Activated T-helper 1 cell treated with Interleukin-2 at 50 U/mL for 16 hours (primary cell): Measurements from ENCODE around the gene GALNS.
"Not testable (repeated sequence)": the region's sequence is repeated elsewhere in the genome, so short reads cannot be mapped to it uniquely, and the experiment has no call there.

Experiments
- DNase-seq: peaks from one replicate; pipeline ENCODE4 v3.0.0-alpha.2; 2020; ENCODE audit warnings: low read depth

Gene GALNS

DNA sequence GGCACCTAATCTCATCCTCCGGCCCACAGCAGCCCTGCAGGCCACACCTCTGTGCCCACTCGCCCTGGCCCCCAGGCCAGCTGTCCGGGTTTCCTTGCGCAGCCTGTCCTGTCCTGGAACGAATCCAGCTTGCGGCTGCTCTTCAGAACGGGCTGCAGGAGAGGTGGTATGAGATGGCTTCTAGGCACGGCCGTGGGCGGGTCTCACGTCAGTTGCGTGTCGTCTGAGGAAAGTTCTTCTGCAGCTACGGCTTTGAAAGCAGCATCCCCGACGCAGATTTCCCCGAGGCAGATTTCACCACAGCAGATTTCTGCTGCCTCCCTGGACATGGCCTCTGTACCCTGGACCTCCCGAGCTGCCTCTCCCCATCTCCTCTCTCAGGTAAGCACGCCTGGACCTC is 18.2 kb downstream of the GALNS start:
- no peak for DNase-seq

DNA sequence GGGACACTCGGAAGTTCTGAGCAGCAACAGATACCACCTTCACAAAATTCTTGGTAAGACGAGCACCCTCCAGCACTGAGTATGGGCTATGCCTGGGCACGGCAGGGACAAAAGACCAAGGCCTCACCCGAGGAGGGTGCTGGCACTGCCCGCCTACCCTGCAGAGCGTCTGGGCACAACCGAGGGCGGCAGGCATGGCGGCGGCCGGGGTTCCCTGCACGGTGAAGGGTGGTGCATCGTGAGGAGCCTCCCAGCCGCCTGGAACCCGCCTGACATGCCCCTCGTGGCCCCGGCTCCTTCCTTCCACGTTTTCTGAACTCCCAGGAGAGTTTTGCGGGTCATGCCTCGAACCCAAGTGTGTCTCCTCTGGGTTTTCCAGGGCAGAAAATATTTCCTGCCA is 18.9 kb downstream of the GALNS start:
- DNase-seq = no peak

DNA sequence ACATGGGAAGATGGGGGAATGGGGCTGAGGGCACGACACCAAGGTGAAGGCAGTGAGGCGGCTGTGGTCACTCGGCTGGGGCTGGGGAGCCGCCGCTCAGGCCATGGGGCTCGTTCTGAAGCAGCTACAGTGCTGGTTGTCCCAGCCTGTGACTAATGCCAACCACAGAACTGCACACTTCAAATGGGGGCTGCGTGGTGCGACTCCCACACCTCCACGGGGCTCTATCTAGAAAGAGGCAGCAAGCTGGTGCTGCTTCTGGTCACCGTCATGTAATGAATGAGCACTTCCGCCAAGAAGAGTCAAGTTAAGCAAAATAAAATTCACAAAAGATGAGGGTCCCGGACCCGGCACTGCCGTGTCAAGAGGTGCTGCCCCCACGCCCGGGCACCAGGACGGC is 20.0 kb downstream of the GALNS start:
- no peak for DNase-seq

DNA sequence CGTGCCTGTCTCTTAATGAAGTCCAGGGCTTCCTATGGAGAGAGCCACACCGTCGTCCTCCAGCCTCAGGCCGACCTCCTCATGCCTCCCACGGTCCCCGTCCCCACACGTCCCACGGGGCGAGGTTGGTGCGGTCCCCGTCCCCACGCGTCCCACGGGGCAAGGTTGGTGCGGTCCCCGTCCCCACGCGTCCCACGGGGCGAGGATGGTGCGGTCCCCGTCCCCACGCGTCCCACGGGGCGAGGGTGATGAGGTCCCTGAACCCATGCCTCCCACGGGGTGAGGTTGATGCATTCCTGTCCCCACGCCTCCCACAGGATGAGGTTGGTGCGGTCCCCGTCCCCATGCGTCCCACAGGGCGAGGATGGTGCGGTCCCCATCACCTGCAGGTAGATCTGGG is 20.9 kb downstream of the GALNS start:
- DNase-seq = no peak

DNA sequence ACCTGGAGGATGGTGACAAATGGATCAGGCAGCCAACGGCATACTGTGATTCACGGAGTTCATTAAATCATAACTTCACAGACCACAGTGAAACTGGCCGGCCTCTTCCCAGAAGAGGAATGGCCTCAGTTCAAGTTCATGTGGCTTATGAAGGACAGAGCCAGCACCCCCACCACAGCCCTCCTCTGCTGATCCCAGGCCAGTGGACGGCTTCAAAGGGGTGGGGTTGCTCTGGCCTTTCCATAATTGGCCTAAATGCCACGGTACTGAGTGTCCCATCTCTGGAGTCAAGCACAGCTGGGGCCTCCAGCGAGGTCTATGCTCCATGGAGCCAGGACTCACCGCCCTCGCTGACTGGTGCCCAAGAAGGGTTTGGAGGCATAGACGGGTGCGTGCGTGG is 21.4 kb downstream of the GALNS start:
- DNase-seq = no peak

DNA sequence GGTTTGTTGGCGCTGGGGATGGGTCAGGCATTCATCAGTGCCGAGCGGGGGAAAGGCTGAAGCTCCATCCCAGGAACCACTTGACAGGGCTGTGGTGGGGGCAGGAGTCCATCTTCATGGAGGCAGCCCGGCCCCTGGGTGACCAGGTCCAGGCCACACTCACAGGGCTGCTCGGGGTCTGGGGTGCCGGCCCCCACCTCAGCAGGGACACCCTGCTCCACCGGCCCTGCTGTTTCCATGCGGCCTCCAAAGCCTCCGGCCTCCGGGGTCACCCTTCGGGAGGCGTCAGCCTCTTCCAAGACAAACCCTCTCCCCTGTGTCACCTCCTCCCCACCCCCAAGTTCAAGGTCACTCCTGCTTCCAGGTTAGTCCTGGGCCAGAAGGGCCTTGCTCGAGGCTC is 22.1 kb downstream of the GALNS start:
- no peak for DNase-seq

DNA sequence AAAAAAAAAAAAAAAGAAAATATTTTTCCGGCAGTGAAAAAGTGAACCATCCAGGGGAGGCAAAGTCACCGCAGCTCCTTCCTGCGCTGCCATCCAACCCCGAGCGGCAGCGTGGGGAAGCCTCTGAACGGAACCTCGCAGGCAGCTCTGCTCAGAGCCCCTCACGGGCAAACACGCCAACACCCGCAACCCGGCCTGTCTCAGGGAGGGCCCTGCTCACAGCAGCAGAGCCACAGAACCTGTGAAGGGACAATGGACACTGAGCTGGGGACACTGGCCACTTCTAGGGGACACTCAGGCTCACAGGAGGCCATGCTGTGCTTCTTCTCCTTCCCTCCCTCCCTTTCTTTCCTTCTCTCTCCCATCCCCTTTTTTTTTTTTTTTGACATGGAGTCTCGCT is 23.7 kb downstream of the GALNS start:
- no peak for DNase-seq

DNA sequence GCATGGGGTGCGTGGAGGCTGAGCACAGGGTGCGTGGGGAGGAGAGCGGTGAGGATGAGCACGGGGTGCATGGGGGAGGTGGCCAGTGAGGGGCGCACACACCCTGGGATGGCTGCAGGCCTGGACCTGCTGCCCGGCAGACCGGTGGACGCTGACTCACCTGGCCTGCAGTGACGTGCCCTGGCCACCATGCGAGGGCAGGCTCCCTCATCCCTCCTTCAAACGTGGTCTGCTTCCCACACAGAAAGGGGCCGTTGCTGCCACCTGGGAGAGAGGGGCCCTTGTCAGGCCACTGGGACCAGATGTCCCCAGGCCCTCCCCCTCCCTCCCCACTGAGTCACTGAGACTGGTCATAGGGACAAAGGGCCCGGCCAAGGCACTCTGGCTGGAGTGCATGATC is 24.9 kb downstream of the GALNS start:
- DNase-seq = no peak

DNA sequence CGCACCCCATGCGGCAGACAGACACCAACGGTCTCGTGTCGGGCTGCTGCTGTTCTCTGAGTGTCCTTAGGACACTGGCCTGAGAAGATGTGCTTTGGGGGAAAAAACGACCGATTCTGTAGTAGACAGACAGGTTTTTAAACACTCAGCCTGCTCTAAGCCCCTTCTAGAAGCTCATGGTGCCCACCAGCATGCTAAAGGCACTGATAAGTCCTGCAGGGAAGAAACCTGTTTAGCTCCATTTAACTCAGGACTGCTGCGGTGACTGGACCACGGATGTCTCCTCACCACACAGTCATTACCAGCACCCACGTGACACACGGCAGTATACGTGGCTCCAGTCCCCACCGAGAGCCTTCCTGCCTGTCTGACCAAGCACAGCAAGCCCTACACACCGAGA is 26.0 kb downstream of the GALNS start:
- DNase-seq = no peak

DNA sequence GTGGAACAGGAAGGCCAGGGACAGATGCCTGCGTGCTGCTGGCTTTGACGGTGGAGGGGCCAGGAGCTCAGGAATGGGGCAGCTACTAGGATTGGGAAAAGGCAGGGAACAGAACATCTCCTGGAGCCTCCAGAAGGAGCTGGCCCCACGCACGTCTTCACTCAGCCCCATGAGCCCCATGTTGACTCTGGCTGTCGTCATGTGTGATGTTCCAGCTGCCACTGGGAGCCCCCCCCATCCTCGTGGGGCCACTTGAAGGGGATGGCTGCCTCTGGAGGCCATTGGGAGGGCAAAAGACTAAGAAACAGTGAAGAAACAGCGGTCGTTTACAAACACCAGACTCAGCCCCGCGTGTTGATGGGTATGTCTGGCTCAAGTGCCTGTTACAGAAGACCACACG is 26.5 kb downstream of the GALNS start:
- DNase-seq = no peak

DNA sequence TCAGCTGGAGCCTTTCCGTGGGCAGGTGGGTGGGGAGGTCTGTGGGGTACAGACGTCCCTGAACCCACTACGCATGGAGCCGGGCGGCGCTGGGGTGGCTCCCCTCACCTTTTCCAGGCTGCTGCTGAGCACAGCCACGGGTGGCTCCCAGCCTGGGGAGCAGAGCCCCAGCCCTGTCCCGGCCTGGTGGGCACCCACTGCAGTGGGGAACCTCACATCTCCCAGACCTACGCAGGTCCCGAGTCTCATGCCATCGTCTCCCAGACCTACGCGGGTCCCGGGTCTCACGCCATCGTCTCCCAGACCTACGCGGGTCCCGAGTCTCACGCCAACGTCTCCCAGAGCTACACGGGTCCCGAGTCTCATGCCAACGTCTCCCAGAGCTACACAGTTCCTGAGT is 28.0 kb downstream of the GALNS start:
- DNase-seq = no peak

DNA sequence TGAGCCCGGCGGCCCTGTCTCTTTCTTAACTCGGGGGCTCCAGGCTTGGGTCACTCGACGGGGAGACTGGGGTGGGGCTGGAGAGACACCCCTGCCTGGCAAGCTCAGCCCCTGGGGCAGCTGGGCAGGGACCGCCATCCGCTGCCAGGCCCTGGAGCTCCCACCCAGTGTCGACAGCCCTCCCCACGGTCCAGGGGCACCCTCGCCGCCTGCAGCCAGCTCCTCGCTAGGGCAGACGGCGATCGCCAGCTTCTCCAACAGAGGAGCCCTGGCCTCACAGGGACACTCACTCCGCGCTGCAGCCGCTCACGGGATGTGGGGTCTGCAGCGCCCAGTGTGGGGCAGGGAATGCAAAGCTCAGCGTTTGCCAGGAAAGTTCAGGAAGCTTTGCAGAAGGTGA is 29.0 kb downstream of the GALNS start:
- DNase-seq = no peak

DNA sequence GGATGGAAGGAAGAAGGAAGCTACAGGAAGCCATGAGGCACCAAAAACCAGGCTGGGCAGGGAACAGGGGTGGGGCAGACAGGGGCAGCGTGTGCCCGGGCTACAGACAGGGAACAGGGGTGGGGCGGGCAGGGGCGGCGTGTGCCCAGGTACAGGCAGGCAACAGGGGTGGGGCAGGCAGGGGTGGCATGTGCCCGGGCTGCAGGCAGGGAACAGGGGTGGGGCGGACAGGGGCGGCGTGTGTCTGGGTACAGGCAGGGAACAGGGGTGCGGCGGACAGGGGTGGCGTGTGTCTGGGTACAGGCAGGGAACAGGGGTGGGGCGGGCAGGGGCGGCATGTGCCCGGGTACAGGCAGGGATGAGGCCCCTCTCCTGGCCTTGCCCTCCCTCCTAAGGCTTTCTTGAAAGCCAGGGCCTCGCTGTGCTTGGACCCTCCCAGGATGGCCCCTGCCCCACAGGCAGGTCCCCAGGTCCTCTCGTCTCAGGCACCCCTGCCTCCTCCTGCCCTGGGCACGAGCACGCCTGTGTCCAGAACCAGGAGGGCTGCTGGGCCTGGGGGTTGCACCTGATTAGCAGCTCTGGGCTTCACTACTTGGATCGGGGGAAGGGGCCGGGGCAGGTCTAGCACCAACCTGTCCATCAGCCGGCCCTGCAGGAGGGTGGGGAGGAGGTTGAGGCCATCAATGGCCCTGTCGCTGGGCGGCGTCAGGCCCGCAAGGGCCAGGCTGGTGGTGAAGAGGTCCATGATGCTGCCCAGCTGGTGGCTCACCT is 30.5 kb downstream of the GALNS start:
- no peak for DNase-seq

DNA sequence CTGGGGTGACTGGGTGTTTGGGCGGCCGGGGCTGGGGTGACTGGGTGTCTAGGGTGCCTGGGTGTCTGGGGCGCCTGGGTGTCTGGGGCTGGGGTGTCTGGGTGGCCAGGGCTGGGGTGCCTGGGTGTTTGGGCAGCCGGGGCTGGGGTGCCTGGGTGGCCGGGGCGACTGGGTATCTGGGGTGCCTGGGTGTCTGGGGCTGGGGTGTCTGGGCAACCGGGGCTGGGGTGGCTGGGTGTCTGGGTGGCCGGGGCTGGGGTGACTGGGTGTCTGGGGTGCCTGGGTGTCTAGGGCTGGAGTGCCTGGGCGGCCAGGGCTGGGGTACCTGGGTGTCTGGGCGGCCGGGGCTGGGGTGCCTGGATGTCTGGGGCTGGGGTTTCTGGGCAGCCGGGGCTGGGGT is 31.6 kb downstream of the GALNS start:
- DNase-seq = no peak

DNA sequence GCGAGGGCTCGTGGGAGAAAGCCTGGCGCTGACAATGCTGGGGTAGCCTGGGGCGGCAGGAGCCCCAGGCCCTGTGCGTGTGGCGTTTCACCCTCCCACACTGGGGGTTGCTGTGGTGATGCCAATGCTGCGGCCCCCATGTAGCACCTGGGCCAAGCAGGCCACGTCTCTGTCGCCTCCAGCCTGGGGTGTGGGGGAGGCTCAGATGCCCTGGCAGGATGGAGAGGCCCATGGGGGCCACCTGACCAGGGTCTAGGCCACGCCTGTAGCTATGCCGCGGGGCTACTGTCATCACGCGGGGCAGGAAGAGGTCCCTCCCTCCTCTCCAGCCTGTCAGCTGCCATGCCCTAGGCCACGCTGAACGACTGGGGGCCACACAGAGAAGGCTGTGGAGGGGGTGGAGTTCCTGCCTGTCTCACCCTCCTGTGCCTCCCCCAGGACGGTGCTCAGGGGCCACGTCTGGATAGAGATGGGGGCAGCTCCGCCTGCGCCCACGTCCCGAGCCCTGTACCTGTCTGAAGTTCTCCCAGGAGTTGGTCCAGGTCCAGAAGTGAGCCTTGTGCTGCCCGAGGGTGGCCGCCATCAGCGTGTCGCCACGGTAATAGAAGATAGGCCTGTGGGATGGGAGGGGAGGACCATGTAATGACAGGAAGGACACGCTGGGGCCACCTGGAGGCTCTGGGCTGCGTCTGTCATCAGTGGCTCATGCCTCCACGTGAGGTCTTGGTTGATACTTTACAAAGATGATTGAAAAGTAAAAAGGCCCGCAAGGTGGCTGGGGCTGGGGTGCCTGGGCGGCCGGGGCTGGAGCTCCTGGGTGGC is 32.3 kb downstream of the GALNS start:
- no peak for DNase-seq

DNA sequence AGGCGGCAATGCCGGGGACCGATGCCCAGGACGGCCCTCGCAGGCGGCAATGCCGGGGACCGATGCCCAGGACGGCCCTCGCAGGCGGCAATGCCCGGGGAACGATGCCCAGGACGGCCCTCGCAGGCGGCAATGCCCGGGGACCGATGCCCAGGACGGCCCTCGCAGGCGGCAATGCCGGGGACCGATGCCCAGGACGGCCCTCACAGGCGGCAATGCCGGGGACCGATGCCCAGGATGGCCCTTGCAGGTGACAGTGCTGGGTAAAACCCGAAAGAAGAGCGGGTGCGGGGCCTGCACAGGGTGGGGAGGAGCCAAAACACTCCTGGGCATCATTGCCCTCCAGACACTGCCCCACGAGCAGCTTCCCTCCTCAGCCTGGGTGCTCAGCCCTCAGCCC is 33.1 kb downstream of the GALNS start:
- DNase-seq = not testable (repeated sequence)

DNA sequence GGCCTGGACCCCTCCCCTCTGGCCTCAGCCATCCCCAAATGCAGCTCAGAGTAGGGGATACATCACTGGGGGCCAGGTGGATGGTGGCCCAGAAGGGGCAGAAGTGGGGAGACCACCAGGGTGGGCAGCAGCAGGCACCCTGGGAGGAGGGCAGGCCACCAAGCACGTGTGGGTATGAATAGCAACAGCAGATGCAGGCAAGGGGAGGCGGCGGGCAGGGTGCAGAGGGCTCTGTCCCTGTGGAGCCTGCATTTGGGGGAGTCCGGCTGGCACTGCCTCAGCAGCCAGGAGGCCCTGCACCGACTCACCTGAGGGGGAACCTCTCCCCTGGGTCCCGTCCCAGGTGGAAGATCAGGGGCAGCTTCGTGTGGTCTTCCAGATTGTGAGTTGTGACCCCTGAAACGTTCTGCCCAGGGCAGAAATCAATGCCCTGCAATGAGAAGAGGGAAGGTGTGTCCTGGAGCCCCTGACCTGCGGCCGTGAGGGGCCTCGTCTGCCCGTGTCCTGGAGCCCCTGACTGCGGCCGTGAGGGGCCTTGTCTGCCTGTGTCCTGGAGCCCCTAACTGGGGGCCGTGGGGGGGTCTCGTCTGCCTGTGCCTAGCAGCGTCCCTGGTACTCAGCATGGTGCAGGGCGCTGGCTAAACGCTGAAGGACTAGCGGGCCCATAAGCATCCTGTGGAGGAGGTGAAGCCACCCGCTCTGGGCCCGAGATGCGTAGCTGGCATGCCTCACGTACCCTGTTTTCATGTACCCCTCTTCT is 34.3 kb downstream of the GALNS start:
- DNase-seq = no peak

DNA sequence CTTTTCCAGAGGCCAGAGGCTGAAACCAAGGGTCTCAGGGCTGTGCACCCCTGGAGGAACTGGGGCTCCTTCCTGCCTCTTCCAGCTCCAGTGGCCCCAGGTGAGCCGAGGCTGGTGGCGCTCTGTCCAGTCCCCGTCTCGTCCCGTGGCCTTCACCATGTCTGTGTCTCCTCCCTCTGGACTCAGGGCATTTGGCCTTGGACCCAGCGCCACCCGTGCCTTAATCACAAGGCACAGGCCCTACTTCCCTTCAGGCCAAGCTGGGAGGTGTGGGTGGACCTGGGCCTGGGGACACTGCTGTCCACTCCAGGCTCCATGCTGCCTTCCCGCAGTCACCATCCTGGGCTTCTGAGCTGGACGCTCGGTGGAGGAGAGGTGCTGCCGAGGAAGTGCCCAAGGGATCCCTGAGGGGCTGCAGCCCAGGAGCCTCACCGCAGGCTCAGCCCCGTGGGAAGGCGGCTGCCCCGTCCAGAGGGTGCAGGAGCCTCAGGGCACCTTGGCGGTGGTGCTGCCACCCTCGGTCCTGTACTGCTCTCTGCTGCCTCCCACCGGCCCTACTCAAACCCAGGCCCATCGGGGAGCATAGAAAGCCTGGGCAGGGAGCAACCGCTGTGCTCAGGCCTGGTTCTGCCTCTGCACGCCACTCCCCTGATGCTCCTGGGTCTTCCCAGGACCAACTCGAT is 35.4 kb downstream of the GALNS start:
- DNase-seq = no peak

DNA sequence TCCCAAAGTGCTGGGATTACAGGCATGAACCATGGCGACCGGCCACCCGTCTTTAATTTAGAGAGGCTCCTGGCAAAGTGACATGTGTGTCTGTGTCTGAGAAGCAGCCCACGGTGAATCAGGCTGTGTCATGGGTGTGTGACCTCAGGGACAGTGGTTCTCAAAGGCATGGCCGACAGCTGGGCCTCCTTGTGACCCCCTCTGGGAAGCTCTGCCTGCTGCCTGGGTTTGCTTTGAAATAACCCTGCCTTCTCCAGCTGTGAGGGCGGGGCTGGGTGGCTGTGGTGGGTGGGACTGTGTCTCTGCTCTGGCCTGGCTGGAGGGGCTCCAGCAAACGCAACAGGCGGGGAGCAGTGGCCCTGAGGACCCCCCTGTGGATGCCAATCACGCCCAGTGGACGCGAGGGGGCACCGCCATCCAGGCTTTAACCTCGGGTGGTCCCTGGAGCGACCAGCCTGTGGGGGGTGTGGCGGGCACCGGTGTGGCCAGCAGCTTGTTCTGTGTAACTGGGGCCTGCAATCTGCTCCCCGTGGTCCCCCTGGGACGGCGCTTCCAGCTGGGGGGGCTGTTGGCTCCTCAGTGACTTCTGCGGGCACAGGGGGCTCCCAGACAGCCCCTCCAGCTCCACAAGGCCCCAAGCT is 36.2 kb downstream of the GALNS start:
- no peak for DNase-seq

DNA sequence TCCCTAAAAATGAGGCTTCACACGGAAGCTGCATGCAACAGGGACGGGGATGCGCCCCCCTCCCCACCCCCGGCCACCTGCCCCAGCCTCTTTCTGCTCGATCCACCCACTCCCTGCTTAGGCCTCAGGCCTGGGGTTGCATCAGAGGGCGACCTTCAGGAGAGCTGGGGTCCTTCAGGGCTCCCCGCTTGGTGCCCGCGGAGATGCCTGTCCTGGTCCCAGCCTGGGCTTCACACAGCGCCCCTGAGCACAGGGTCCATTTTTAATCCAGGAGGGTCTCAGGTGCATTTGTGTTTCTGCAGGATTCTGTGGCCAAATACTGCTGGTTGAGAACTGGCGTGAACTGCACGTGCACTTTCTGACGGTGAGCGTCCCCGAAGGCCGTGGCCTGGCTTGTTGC is 37.6 kb downstream of the GALNS start:
- no peak for DNase-seq

DNA sequence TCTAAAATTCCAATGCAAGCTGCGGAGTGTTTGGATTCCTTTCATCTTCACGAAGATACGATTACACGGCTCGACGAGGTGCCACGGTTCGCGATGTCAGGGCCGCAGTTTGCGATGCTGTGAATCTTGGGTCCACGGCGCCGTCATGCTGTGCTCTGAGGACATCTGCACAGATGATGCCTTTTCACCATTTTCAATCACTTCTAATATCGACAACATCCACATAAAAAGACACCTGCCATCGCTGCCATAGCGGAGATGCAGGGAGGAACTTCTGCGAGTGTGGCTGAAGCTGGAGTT is 38.2 kb downstream of the GALNS start:
- DNase-seq = no peak
